HCT116 (cell line): Measurements from ENCODE around the gene TAF6L. TPM values are rescaled to one million over a fixed set of nuclear protein-coding genes. Genes with fewer than 3 reads are reported as not detected.

ENCODE experiments used
- ATAC-seq: fragments of 200-7000 bp; cut with Tn5 transposase; 2 replicates; pipeline ENCODE4 v1.9.1; 2020; ENCODE audit warnings: mild to moderate bottlenecking, moderate library complexity
- BruUV-seq: library from RNA; stranded (reverse); fragments of 400-500 nt; replicated peaks from 2 replicates; lab custom pipeline; 2021; lab: Mats Ljungman, UMichigan
- CTCF ChIA-PET: fragments of 300-600 bp; sonication (Branson Sonifier 250); formaldehyde crosslinking; loops from one replicate; lab custom pipeline; 2021; ENCODE audit warnings: antibody characterized with exemption; lab: Charles Lee
- POLR2A ChIA-PET: fragments of 300-600, 350-600 bp; sonication (Branson Sonifier 250); formaldehyde crosslinking; loops from one replicate; lab custom pipeline; 2021; ENCODE audit warnings: antibody characterized with exemption; lab: Charles Lee
- RAD21 ChIA-PET, 2 experiments: fragments of 300-600 bp; sonication (Branson Sonifier 250); formaldehyde crosslinking; loops; one replicate each; lab custom pipeline; 2023; ENCODE audit warnings: low total read pairs in 2 of 2; ENCODE audit not compliant: uncharacterized antibody in 2 of 2, unreplicated experiment in 2 of 2, low non-redundant PET in 1 of 2; lab: Charles Lee
- DNase-seq: peaks from one replicate; pipeline ENCODE4 v3.0.0-alpha.2; 2010; ENCODE audit warnings: low read depth, low spot score
- H2AFZ ChIP-seq: fragments of 200-600 bp; shearing (Covaris generic), sonication (generic); 2 replicates; pipeline ENCODE4 v1.6.1; 2017; ENCODE audit warnings: low read depth, mixed run types, mixed read lengths, antibody characterized with exemption, low read length; ENCODE audit not compliant: poor library complexity, severe bottlenecking
- H3K27ac ChIP-seq: 2 replicates; pipeline ENCODE4 v1.5.1; 2012; ENCODE audit warnings: low read depth, low read length
- H3K27me3 ChIP-seq: fragments of 200-600 bp; sonication (generic); 2 replicates; pipeline ENCODE4 v1.6.1; 2016; ENCODE audit warnings: mixed run types, low read length, mixed read lengths; ENCODE audit not compliant: insufficient read depth
- H3K36me3 ChIP-seq, 2 experiments: fragments of 200-500 bp in 1 of 2; fragments of 200-600 bp in 1 of 2; sonication (Bioruptor generic) in 1 of 2; sonication (generic) in 1 of 2; 2 replicates each; pipeline versions ENCODE4 v1.5.1 to v1.6.1; 2014 to 2016; ENCODE audit warnings: low read length in 2 of 2, inconsistent platforms in 1 of 2, mixed read lengths in 1 of 2, mixed run types in 1 of 2; ENCODE audit not compliant: insufficient read depth in 2 of 2, control insufficient read depth in 1 of 2
- H3K4me1 ChIP-seq, 2 experiments: fragments of 200-600 bp in 1 of 2; sonication (generic) in 1 of 2; 2 replicates each; pipeline versions ENCODE4 v1.5.1 to v1.6.1; 2012 to 2017; ENCODE audit warnings: low read length in 2 of 2, inconsistent platforms in 1 of 2, mild to moderate bottlenecking in 1 of 2, mixed read lengths in 1 of 2, mixed run types in 1 of 2, moderate library complexity in 1 of 2; ENCODE audit not compliant: insufficient read depth in 2 of 2, control insufficient read depth in 1 of 2
- H3K4me2 ChIP-seq: fragments of 200-600 bp; sonication (generic); 2 replicates; pipeline ENCODE4 v1.6.1; 2017; ENCODE audit warnings: mixed run types, low read length, mixed read lengths
- H3K4me3 ChIP-seq, 2 experiments: fragments of 200-600 bp in 1 of 2; sonication (generic) in 1 of 2; replicated peaks in 1 of 2; 2 replicates each; pipeline ENCODE4 v1.5.1; 2011 to 2016; ENCODE audit warnings: low read length in 2 of 2, control low read depth in 1 of 2, low read depth in 1 of 2, mild to moderate bottlenecking in 1 of 2, mixed read lengths in 1 of 2, mixed run types in 1 of 2
- H3K79me2 ChIP-seq: fragments of 200-600 bp; sonication (generic); 2 replicates; pipeline ENCODE4 v1.6.1; 2017; ENCODE audit warnings: mild to moderate bottlenecking, mixed run types, low read length, moderate library complexity, mixed read lengths; ENCODE audit not compliant: insufficient read depth
- H3K9ac ChIP-seq: fragments of 200-600 bp; sonication (generic); 2 replicates; pipeline ENCODE4 v1.6.1; 2016; ENCODE audit warnings: low read length, mixed read lengths
- H3K9me2 ChIP-seq: fragments of 200-600 bp; sonication (generic), shearing (Covaris generic); 2 replicates; pipeline ENCODE4 v1.6.1; 2017; ENCODE audit warnings: mixed run types, mild to moderate bottlenecking, moderate library complexity; ENCODE audit not compliant: insufficient read depth
- H3K9me3 ChIP-seq, 2 experiments: fragments of 200-500 bp in 1 of 2; fragments of 200-600 bp in 1 of 2; sonication (Bioruptor generic) in 1 of 2; sonication (generic) in 1 of 2; 2 replicates each; pipeline ENCODE4 v1.6.1; 2014 to 2017; ENCODE audit warnings: low read length in 2 of 2, mixed read lengths in 2 of 2, inconsistent platforms in 1 of 2, low read depth in 1 of 2, mild to moderate bottlenecking in 1 of 2, mixed run types in 1 of 2, moderate library complexity in 1 of 2; ENCODE audit not compliant: control insufficient read depth in 1 of 2, insufficient read depth in 1 of 2
- H4K20me1 ChIP-seq: fragments of 200-600 bp; sonication (generic), shearing (Covaris generic); 2 replicates; pipeline ENCODE4 v1.6.1; 2017; ENCODE audit warnings: mixed run types, mild to moderate bottlenecking, moderate library complexity; ENCODE audit not compliant: insufficient read depth
- CEBPB ChIP-seq: IDR thresholded peaks from 2 replicates; pipeline ENCODE4 v1.6.1; 2012; ENCODE audit warnings: low read depth
- EZH2phosphoT487 ChIP-seq: fragments of 200-600 bp; IDR thresholded peaks from 2 replicates; pipeline ENCODE4 v1.6.1; 2018; ENCODE audit warnings: antibody characterized with exemption, borderline replicate concordance
- POLR2A ChIP-seq: IDR thresholded peaks from 2 replicates; pipeline ENCODE4 v1.7.0; 2011; ENCODE audit warnings: borderline replicate concordance; ENCODE audit not compliant: insufficient read depth, insufficient read length; ENCODE audit errors: extremely low read depth
- POLR2AphosphoS5 ChIP-seq: IDR thresholded peaks from 2 replicates; pipeline ENCODE4 v1.6.1; 2011; ENCODE audit warnings: mild to moderate bottlenecking, low read depth, low read length, moderate library complexity
- YY1 ChIP-seq: IDR thresholded peaks from 2 replicates; pipeline ENCODE4 v1.6.1; 2011; ENCODE audit warnings: low read length, low read depth, moderate library complexity, mild to moderate bottlenecking; ENCODE audit not compliant: insufficient replicate concordance; ENCODE audit errors: extremely low read depth
- ZFX ChIP-seq: fragments of 450-650 bp; IDR thresholded peaks from 2 replicates; pipeline ENCODE4 v1.6.1; 2017
- ZNF274 ChIP-seq: fragments of 200-500 bp; sonication (Bioruptor generic); IDR thresholded peaks from 2 replicates; pipeline ENCODE4 v1.6.1; 2014; ENCODE audit warnings: mild to moderate bottlenecking, low read depth, low read length, inconsistent platforms
- intact Hi-C: fragments of 100-400 bp; cut with micrococcal nuclease; formaldehyde crosslinking; loops from 2 replicates; pipeline ENCODE4 v1.10.0; 2022
- total RNA-seq: library from RNA; stranded (reverse); gene quantifications from one replicate; pipeline ENCODE4 v1.2.1, GENCODE V29; 2021; ENCODE audit not compliant: unreplicated experiment

TAF6L gene
- total RNA-seq, 1 experiment from 2014 or later, result 24.2 TPM

GRCh38 chr11:62726156-62726914 is 44.9 kb upstream of the TAF6L start:
- intact Hi-C loops, result loop anchor here (5.0 kb wide), 1 partner anchor 36 kb away; the partner anchor contains the start of gene POLR2G
- H3K79me2 ChIP-seq, result peaks cover 84% of the 10 kb centered on the region
- H3K9me2 ChIP-seq, result no peaks in the 10 kb centered on the region
- H3K27me3 ChIP-seq, result no peaks in the 10 kb centered on the region
- peaks cover 33 to 40% of the 10 kb centered on the region in 2 experiments for H3K36me3 ChIP-seq
- BruUV-seq, result no TSS peak
- peaks cover 16% of the 10 kb centered on the region; the same call in 1 of the 2 replicates for H4K20me1 ChIP-seq
- H3K9me3 ChIP-seq, result no peaks in the 10 kb centered on the region
- H3K4me3 ChIP-seq, result peak overlapping the region; percentile 98 to 100
- peaks cover 14 to 25% of the 10 kb centered on the region in 2 experiments for H3K4me1 ChIP-seq
- H3K9ac ChIP-seq, result peak overlapping the region; percentile 93
- H3K27ac ChIP-seq, result peak overlapping the region; percentile 96
- ChIA-PET RAD21 (no interaction called here), POLR2A (interaction anchor here (1.1 to 4.3 kb wide), 5 partner anchors 20 to 135 kb away, joined by 4 to 59 read pairs (median 5); partner anchors contain the start of genes LBHD1 and TUT1), CTCF (interaction anchor here (0.8 to 2.5 kb wide), 3 partner anchors 28 to 114 kb away, joined by 3 to 10 read pairs (median 7); partner anchors contain the start of genes EML3 and ZBTB3)
- no peak for TF ChIP-seq POLR2A
- TF ChIP-seq ZNF274, result no peak
- TF ChIP-seq CEBPB, result no peak
- TF ChIP-seq YY1, result no peak
- TF ChIP-seq EZH2phosphoT487, result no peak
- ATAC-seq (no peak), DNase-seq (no peak)
- H2AFZ ChIP-seq, result no peak overlapping the region
- H3K4me2 ChIP-seq, result peak overlapping the region; percentile 100

DNA sequence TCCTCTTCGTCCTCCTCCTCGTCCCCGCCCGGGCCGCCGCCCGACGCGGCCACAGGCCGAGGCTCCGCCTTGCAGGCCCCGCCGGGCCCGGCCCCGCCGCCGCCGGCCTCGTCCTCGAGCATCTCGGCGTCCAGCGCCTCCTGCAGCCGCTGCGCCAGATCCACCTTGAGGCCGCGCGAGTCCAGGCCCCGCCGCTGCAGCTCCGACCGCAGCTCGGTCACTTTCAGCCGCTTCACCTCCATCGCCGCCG is 44.4 kb upstream of the TAF6L start:
- ATAC-seq, result peak; percentile 4
- Histone ChIP-seq H3K36me3 (peaks cover 28 to 35% of the 10 kb centered on the region in 2 experiments), H3K79me2 (peaks cover 82% of the 10 kb centered on the region), H3K9me3 (no peaks in the 10 kb centered on the region), H3K27ac (peak overlapping the region; percentile 96), H3K27me3 (no peaks in the 10 kb centered on the region), H3K4me2 (peak overlapping the region; percentile 100), H2AFZ (no peak overlapping the region), H3K4me1 (peaks cover 14 to 25% of the 10 kb centered on the region in 2 experiments), H3K9ac (peak overlapping the region; percentile 93), H3K9me2 (no peaks in the 10 kb centered on the region), H4K20me1 (peaks cover 16% of the 10 kb centered on the region; the same call in 1 of the 2 replicates), H3K4me3 (peak overlapping the region; percentile 98 to 100)
- intact Hi-C loops, result loop anchor here (5.0 kb wide), 1 partner anchor 35 kb away; the partner anchor contains the start of gene POLR2G
- TF ChIP-seq POLR2AphosphoS5, result no peak
- peak; percentile 99 for TF ChIP-seq ZFX
- DNase-seq, result no peak
- CTCF ChIA-PET, result interaction anchor here (0.7 to 2.5 kb wide), 10 partner anchors 27 to 332 kb away, joined by 3 to 10 read pairs (median 4); partner anchors contain the start of genes EML3, TAF6L, TMEM179B and TUT1
- POLR2A ChIA-PET, result interaction anchor here (0.6 to 4.3 kb wide), 21 partner anchors 17 to 153 kb away, joined by 3 to 59 read pairs (median 4); partner anchors contain the start of genes C11orf98, CSKMT, EEF1G and LBHD1
- RAD21 ChIA-PET, result no interaction called here
- no TSS peak for BruUV-seq
